GM21786 (cell line): ENCODE results near the gene CRACDL.
"Not testable (repeated sequence)": the region's sequence is repeated elsewhere in the genome, so short reads cannot be mapped to it uniquely, and the experiment has no call there.

Source experiments
- ATAC-seq: cut with Tn5 transposase; IDR thresholded peaks from one replicate; pipeline ENCODE4 v1.9.1; 2021; ENCODE audit not compliant: unreplicated experiment

The CRACDL gene

GRCh38 chr2:98908931-98909316 lies 27.1 kb downstream of the CRACDL start:
- ATAC-seq, result peak; percentile 41

DNA sequence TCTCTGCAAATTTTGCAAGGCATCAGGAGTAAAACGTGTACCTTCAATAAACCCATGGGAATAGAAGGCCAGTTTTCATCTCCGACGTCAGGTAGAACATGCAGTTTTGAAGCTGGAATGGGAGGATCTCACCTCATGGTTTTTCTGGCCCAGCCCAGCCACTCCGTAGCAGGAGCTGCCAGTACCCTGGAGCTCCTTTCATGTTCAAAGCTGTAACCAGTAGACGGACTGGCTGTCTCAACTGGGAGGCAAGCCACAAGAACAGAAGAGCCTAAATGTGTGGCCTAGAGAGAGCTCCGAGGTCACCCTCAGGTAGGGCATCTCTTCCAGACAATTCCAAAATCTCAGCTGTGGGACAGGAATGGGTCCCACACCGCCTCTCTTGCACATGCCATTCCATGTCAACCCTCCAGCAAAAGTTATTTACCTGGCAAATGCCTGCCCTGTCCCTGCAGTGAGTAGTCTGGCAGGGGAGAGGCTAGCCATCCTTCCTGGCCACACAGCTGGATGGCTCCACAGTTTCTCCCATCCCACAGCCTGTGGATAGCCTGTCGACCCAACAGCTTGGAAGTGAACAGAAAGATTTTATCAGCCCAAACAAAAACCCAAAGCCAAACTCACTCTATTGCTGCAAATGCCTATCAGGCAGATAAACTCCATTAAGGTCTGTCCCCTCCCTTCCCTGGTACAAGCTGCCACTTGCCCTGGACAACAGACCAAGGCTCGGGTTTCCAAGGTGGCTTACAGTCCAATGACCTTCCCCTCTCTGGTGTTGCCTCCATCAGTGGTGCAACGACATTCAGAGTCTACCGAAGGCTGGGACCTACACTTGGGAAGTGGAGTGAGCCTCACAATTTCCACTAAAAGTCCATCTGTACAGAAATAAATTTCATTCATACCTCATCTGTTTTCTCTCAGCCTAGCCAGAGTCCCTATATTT lies 27.8 kb downstream of the CRACDL start:
- ATAC-seq, result no peak

GRCh38 chr2:98907385-98907784 lies 28.6 kb downstream of the CRACDL start:
- no peak for ATAC-seq

DNA sequence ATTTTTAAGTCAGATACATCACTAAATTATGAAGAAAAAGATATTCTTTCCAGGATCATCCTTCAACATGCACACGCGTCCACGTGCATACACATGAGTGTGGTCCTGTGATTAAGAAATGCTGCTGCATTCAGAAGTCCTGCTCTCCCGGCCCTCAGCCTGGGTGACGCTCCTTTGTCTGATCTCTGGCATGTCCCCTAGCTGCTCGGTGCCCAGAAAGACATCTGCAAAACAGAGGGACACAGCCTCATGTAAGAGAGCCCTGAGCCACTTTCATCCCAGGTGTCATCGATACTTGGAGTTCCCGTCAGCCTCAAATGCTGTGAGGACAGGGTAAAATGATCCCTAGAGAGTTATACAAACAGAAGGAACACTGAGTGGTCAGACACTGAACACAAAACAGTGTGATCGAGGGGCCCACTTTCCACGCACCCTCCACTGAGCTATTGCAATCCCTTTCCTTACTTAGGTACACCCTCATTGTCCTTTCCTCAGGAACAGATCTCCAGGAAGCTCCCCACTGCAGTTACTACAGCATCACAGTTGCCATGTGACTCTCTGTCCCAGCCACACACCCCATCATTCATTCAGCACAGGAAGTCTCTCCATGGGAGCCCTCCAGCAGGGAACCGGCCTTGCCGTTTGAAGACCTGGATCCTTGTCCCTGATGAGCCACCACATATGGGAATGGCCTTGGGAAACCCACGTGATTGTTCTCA lies 32.1 kb downstream of the CRACDL start:
- no peak for ATAC-seq

DNA sequence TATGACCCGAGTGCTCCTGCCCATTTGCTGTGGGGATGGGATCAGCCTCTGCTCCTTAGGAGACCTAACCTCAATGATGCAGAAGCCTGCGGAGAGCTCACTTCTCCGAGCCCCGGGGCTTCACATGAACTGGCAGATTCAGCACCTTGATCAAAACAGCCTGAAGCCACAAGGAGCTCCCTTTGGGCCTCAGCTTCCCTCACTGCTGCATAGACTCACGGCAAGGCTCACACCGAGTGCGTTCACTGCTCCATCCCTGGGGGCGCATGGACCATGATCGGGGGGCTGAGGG lies 33.0 kb downstream of the CRACDL start:
- no peak for ATAC-seq

- no peak for ATAC-seq
Measured at GRCh38 chr2:98902209-98903063, 33.6 kb downstream of the CRACDL start.

- ATAC-seq, result no peak
Measured at GRCh38 chr2:98901702-98902101, 34.3 kb downstream of the CRACDL start.

DNA sequence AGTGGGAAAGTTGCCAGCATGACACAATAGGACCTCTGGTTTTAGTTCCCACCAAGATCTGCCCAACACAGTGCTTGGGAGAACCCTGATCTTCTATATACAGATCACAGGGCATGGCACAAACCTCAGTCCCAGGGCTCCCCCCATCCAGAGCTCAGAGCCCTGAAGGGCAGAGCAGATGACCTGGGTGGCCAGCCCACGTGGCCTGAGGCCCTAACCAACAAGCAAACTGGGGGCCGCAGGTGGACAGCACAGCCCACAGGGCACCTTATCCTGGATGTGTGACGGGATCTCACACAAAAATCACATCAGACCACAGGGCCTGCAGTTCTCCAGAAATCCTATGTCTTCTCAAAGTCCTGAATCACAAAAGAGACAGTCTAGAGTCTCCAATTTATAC lies 34.7 kb downstream of the CRACDL start:
- no peak for ATAC-seq

DNA sequence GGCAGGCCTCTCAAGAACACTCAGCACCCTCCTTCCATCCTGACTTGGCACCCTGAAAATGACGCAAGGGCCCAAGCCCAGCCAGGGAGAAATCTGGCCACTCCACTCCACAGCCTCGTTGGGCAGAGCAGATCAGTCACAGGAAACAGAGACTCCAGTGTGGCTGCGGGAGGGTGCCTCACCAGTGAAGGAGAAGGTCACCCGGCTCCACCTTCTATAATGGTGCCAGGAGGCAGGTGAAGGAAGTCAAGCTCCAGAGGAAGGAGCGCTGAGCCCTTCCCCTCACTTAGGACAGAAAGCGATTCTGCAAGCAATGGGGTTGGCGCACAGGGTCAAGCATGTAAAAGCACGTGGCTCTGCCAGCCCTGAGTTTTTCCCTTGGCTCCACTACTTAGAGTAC lies 35.3 kb downstream of the CRACDL start:
- no peak for ATAC-seq

GRCh38 chr2:98899703-98900078 lies 36.3 kb downstream of the CRACDL start:
- ATAC-seq, result not testable (repeated sequence)

- no peak for ATAC-seq
Measured at GRCh38 chr2:98899041-98899702, 36.9 kb downstream of the CRACDL start.

- ATAC-seq, result no peak
Measured at GRCh38 chr2:98898423-98898841, 37.6 kb downstream of the CRACDL start.

- ATAC-seq, result no peak
Measured at GRCh38 chr2:98897746-98898145, 38.3 kb downstream of the CRACDL start.

DNA sequence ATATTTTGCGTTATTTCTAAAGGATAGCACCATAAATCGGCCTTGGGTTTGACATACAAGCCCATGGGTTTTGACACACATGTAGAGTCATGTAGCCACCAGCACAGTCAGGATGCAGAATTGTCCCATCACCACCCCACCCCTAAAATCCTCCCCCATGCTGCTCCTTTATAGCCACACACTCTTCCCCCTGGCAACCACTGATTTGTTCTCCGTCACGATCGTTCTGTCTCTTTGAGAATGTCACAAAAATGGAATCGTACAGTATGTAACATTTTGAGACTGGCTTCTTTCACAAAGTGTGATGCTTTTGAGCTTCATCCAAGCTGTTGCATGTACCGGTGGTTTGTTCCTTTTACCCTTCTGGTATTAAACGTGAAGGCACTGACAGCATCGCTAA lies 39.1 kb downstream of the CRACDL start:
- no peak for ATAC-seq

DNA sequence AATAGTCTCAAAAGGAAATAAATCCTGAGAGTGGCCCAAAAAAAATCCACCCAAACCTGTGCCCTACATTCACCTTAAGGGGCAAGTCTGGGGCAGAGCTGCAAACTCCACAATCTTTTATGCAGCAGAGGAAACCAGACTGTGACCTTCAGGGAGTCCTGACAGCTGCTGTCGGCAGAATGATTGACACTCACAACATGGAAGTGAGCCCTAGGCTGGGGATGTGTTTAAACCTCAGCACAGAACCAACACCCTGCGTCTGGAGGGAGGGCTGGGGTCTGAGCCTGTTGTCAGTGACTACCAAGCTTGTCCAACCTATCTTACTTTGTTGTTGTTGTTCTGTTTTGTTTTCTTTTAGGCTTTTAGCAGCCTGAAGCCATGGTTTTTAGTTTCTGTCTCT lies 39.6 kb downstream of the CRACDL start:
- ATAC-seq, result no peak

GRCh38 chr2:98895901-98896300 lies 40.1 kb downstream of the CRACDL start:
- ATAC-seq, result no peak

- ATAC-seq, result no peak
Measured at GRCh38 chr2:98895221-98895620, 40.8 kb downstream of the CRACDL start.

DNA sequence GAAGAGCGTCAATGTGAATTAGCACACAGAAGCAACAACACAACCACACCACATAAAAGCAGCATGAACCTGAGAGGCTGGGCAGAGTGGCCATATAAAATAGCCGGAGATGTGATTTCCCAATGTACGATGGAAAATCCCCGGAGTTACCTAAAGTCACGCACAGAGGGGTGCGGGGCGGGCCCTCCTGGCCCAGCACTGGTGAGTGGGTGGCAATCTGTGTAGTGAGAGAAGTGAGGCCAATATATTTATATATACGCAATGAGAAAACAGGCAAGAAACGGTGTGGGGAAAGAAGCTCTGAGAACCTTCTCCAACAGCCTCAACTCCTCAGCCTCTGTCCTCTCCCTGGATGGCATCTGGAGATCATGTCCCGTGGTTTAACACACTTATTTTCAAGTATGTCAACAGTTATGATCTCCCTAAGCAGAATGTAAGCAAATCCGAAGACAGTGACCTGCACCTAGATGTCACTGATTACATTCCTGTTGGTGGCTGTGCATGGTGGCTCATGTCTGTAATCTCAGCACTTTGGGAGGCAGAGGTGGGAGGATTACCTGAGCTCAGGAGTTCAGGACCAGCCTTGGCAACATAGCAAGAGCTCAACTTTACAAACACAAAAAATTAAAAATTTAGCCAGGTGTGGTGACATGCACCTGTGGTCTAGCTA lies 41.6 kb downstream of the CRACDL start:
- no peak for ATAC-seq

DNA sequence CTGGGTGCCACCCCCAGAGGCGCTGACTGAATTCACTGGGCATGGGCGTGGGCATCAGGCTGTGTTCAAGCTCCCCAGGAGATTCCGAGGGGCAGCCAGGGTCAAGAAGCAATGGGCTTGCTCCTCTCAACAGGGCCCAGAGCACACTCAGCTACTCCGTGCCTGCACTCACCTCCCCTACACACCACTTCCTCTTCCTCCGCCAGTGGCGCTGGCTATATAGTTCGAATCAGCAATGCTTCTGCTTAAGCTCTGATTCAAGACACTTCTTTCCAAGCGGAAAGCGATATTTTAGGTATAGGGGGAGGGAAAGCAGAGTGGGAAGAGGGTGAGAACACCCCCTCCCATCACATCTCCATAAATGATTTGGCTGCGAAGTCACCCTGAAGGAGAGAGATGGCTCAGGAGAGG lies 42.1 kb downstream of the CRACDL start:
- no peak for ATAC-seq

- ATAC-seq, result no peak
Measured at GRCh38 chr2:98892871-98893270, 43.2 kb downstream of the CRACDL start.
